Measurements from ENCODE around the gene TLE2.

TLE2 gene

DNA sequence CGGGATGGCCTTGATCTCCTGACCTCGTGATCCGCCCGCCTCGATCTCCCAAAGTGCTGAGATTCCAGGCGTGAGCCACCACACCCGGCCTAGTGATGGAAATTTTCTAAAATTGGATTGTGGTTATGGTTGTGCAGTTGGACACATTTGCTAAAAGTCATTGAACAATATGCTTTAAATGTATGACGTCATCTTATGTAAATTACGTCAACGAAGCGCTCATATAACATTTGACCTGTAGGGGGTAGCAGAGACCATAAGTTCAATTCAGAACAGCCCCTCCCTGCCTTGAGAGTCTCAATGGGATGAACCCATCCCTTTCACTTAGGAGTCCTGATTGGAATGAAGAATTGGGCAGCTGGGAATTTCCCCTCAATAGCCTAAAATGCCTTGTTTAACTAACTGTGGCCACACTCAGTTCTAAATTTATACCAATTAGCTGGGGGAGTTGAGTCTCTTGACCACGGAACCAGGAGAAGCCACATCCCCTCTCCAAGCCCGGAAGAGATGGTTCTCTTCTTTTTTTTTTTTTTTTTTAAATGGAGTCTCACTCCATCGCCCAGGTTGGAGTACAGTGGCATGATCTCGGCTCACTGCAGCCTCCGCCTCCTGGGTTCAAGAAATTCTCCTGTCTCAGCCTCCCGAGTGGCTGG, 66.9 kb downstream of the TLE2 start:
- peak; percentile 81 for DNase-seq (ENCODE audit: low read depth)
- TF ChIP-seq, protein P1, sequence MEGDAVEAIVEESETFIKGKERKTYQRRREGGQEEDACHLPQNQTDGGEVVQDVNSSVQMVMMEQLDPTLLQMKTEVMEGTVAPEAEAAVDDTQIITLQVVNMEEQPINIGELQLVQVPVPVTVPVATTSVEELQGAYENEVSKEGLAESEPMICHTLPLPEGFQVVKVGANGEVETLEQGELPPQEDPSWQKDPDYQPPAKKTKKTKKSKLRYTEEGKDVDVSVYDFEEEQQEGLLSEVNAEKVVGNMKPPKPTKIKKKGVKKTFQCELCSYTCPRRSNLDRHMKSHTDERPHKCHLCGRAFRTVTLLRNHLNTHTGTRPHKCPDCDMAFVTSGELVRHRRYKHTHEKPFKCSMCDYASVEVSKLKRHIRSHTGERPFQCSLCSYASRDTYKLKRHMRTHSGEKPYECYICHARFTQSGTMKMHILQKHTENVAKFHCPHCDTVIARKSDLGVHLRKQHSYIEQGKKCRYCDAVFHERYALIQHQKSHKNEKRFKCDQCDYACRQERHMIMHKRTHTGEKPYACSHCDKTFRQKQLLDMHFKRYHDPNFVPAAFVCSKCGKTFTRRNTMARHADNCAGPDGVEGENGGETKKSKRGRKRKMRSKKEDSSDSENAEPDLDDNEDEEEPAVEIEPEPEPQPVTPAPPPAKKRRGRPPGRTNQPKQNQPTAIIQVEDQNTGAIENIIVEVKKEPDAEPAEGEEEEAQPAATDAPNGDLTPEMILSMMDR (IDR thresholded peaks at IDR 0.05; ENCODE audit: low read depth, low read length, missing control alignments) = peak; percentile 65
- H3K4me3 ChIP-seq (ENCODE audit: low read depth, low read length) = no peak overlapping the region
- in situ Hi-C loops (cut with HindIII; ENCODE audit: low sequenced_read_pairs) = no loop called here

DNA sequence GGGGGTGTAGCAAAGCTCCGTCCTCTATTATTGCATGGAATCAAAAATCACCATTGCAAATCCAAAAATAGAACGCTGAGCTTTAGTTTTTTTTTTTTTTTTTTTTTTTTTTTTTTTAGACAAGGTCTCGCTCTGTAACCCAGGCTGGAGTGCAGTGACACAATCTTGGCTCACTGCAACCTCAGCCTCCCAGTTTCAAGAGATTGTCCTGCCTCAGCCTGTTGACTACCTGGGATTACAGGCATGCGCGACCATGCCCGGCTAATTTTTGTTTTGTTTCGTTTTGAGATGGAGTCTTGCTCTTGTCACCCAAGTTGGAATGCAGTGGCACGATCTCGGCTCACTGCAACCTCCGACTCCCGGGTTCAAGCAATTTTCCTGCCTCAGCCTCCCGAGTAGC, 69.0 kb downstream of the TLE2 start:
- TF ChIP-seq, protein P1 (IDR thresholded peaks at IDR 0.05; ENCODE audit: low read depth, low read length, missing control alignments) = no peak
- no peak for DNase-seq (ENCODE audit: low read depth)
- no peak overlapping the region for H3K4me3 ChIP-seq (ENCODE audit: low read depth, low read length)
- in situ Hi-C loops (cut with HindIII; ENCODE audit: low sequenced_read_pairs) = no loop called here

DNA sequence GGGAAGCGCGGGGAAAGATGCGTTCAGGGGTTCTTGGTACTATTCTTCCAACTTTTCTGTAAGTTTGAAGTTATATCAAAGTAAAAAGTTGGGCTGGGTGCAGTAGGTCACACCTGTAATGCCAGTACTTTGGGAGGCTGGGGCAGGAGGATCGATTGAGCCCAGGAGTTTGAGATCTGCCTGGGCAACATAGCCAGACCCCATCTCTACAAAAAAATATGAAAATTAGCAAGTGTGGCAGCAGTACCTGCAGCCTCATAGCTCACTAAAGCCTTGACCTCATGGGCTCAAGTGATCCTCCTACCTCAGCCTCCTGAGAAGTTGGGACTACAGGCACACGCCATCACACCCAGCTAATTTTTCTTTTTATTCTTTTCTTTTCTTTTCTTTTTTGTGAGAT, 71.9 kb downstream of the TLE2 start:
- TF ChIP-seq, protein P1 (IDR thresholded peaks at IDR 0.05; ENCODE audit: low read depth, low read length, missing control alignments) = no peak
- H3K4me3 ChIP-seq (ENCODE audit: low read depth, low read length) = no peak overlapping the region
- in situ Hi-C loops (cut with HindIII; ENCODE audit: low sequenced_read_pairs) = no loop called here
- no peak for DNase-seq (ENCODE audit: low read depth)

DNA sequence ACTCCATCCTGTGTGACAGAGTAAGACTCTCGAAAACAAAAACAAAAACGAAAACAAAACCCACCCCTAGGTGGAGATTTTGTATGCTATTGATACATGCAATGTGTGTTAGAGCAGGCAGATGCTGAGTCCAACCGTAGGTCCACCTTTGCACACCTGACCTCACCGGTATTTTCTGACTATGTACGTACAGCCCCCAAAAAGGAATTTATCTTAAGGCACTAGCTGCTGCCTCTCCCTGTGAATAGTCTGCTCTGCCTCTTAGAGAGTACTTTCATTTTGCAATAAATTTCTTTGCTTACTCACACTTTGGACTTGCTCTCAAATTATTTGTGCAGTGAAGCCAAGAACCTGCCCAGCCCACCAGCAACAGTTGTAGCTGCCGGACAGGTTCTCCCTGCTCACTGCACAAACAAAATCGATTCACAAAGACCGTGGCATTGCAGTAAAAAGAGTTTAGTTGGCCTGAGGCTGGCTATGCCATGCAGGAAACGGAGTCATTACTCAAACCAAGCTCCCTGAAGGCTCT, 76.1 kb downstream of the TLE2 start:
- TF ChIP-seq, protein P1 (IDR thresholded peaks at IDR 0.05; ENCODE audit: low read depth, low read length, missing control alignments) = no peak
- H3K4me3 ChIP-seq (ENCODE audit: low read depth, low read length) = no peak overlapping the region
- DNase-seq (ENCODE audit: low read depth) = no peak
- in situ Hi-C loops (cut with HindIII; ENCODE audit: low sequenced_read_pairs) = no loop called here

DNA sequence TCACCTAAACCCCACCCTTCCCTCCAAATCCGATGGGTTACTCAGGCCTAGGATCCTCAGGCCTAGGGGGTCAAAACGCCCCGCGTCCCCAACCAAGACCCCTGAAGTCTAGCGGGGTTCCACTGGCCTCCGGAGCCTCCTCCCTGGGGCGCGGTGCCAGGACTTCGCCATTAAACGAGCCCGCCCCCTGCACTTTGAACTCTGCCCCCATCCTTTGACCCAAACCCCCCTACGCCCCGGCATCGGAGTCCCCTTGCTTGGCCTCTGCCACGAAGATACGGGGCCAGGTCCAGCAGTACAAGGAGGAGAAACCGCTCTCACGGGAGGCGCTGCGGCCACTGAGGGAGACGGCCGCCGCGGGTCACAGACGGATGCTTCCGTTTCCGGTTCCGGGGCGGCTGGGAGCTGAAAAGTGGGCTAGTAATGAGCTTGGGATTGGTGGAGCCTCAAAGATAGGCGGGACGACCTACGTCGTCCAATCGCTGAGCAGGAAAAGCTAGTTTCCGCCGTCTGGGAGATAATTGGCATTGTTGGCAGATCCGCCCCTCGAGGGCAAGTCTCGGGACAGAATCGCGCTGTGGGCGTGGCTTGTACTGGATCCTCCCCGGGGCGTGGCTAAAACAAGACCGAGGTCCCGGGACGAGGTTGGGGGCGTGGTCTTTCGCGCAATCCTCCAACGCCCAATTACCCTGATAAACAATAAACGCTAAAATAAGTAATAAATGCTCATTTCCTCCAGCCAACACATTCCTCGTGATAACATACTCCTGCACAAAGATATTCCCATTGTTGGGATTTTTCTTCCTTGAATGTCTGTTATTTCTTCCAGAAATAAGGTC, 78.6 kb downstream of the TLE2 start:
- in situ Hi-C loops (cut with HindIII; ENCODE audit: low sequenced_read_pairs) = no loop called here
- peak; percentile 99 for DNase-seq (ENCODE audit: low read depth)
- peak overlapping the region; percentile 100 for H3K4me3 ChIP-seq (ENCODE audit: low read depth, low read length)
- TF ChIP-seq, protein P1 (IDR thresholded peaks at IDR 0.05; ENCODE audit: low read depth, low read length, missing control alignments) = no peak

DNA sequence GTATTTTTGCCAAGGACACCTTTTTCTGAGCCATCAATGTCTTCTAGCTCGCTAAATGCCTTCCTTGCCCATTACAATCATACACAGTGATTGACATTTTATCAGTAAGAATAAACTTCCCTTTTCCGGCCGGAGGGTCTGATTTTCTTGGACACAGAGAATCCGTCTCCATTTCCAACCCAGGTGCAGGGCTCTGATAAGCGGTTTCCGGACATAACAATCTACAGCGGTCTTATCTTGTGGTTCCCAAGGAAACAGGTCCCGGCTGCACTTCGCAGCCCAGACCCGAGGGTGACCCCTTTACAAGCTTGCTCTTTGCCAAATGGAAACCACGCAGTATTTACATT, 79.2 kb downstream of the TLE2 start:
- in situ Hi-C loops (cut with HindIII; ENCODE audit: low sequenced_read_pairs) = no loop called here
- TF ChIP-seq, protein P1 (IDR thresholded peaks at IDR 0.05; ENCODE audit: low read depth, low read length, missing control alignments) = no peak
- no peak for DNase-seq (ENCODE audit: low read depth)
- H3K4me3 ChIP-seq (ENCODE audit: low read depth, low read length) = peak overlapping the region; percentile 100
